Measurements from ENCODE around the gene CCM2L.

The CCM2L gene

DNA sequence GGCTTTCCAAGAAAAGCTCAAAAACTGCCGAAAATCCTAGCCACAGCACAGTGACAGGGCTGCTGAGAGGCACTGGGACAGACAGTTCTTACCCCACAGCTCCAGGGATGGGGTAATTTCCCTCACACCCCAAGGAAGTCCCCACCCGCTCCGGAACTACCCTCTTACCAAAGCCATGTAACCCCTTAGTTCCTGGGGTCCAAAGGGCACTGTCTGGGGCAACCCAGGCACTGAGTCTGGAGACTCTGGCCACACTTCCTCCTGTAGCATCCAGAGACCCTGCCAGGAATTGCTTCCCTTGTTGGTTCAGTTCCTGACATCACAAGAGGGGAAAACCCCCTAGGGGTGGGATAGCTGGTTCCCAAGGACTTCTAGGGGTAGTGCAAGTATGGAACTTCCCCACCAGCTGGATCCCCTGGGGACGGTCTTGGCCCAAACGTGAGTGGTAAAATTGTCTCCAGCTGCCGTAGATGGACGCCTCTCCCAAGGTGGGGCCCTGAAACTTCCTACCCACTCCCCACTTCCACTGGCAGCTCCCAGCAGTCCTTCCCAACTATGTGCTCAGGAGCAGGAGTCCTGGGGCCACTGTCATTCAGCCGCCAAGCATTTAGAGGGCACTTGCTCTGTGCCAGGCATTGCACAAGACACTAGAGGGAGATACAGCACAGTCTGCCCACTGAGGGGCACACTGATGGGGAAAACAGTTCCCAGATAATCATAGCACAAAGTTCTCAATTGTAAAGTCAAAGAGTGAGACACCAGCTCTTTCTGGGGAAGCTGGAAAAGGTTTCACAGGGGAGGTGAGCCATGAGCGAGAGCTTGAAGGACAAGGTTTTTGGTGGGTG lies 24.6 kb downstream of the CCM2L start:
- TF ChIP-seq TAF1 (IDR thresholded peaks at IDR 0.05; ENCODE audit: low read depth, low read length) (no peak), POLR2A (IDR thresholded peaks at IDR 0.05; ENCODE audit: low read depth, low read length) (no peak), SPI1 (IDR thresholded peaks at IDR 0.05; ENCODE audit: low read depth, low read length) (no peak), POU2F2 (IDR thresholded peaks at IDR 0.05; ENCODE audit: low read depth, low read length) (no peak), PAX5 (IDR thresholded peaks at IDR 0.05; ENCODE audit: insufficient read depth, low read length, severe bottlenecking) (no peak), POLR2AphosphoS5 (IDR thresholded peaks at IDR 0.05; ENCODE audit: low read depth, low read length) (no peak)
- DNase-seq (ENCODE audit: insufficient read length, low spot score) (no peak), FAIRE-seq (peak; percentile 56)

DNA sequence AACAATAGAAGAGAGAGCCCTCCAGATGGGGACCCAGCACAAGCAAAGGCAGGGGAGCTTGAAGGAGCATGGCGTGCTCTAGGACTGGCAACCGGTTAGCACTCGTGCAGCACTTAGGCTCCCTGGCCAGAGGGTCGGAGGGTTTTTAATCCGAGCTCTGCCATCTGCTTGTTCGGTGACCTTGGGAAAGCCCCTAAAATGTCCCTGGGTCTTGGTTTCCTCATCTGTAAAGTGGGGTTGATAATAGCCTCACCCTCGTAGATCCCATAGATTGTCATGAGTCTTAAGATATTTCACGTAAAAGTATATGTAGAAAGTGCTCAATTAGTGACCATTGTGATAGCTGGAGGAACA lies 25.2 kb downstream of the CCM2L start:
- TF ChIP-seq POLR2AphosphoS5 (IDR thresholded peaks at IDR 0.05; ENCODE audit: low read depth, low read length): no peak
- TF ChIP-seq PAX5 (IDR thresholded peaks at IDR 0.05; ENCODE audit: insufficient read depth, low read length, severe bottlenecking): no peak
- TF ChIP-seq POU2F2 (IDR thresholded peaks at IDR 0.05; ENCODE audit: low read depth, low read length): no peak
- no peak for TF ChIP-seq POLR2A (IDR thresholded peaks at IDR 0.05; ENCODE audit: low read depth, low read length)
- TF ChIP-seq TAF1 (IDR thresholded peaks at IDR 0.05; ENCODE audit: low read depth, low read length): no peak
- no peak for TF ChIP-seq SPI1 (IDR thresholded peaks at IDR 0.05; ENCODE audit: low read depth, low read length)
- FAIRE-seq: no peak
- no peak for DNase-seq (ENCODE audit: insufficient read length, low spot score)

GRCh38 chr20:32036252-32036651 lies 26.0 kb downstream of the CCM2L start:
- no peak for FAIRE-seq
- TF ChIP-seq POLR2A (IDR thresholded peaks at IDR 0.05; ENCODE audit: low read depth, low read length): no peak
- TF ChIP-seq POLR2AphosphoS5 (IDR thresholded peaks at IDR 0.05; ENCODE audit: low read depth, low read length): no peak
- DNase-seq (ENCODE audit: insufficient read length, low spot score): no peak

GRCh38 chr20:32036716-32037485 lies 26.7 kb downstream of the CCM2L start:
- FAIRE-seq (no peak), DNase-seq (ENCODE audit: insufficient read length, low spot score) (no peak)
- TF ChIP-seq TAF1 (IDR thresholded peaks at IDR 0.05; ENCODE audit: low read depth, low read length): no peak
- TF ChIP-seq POU2F2 (IDR thresholded peaks at IDR 0.05; ENCODE audit: low read depth, low read length): no peak
- no peak for TF ChIP-seq POLR2A (IDR thresholded peaks at IDR 0.05; ENCODE audit: low read depth, low read length)
- no peak for TF ChIP-seq PAX5 (IDR thresholded peaks at IDR 0.05; ENCODE audit: insufficient read depth, low read length, severe bottlenecking)
- no peak for TF ChIP-seq POLR2AphosphoS5 (IDR thresholded peaks at IDR 0.05; ENCODE audit: low read depth, low read length)
- TF ChIP-seq SPI1 (IDR thresholded peaks at IDR 0.05; ENCODE audit: low read depth, low read length): no peak

- DNase-seq (ENCODE audit: insufficient read length, low spot score) (no peak), FAIRE-seq (no peak)
- TF ChIP-seq PAX5 (IDR thresholded peaks at IDR 0.05; ENCODE audit: insufficient read depth, low read length, severe bottlenecking): no peak
- TF ChIP-seq TAF1 (IDR thresholded peaks at IDR 0.05; ENCODE audit: low read depth, low read length): no peak
Measured at GRCh38 chr20:32037929-32038328, 27.7 kb downstream of the CCM2L start.

- DNase-seq (ENCODE audit: insufficient read length, low spot score): no peak
- TF ChIP-seq POLR2AphosphoS5 (IDR thresholded peaks at IDR 0.05; ENCODE audit: low read depth, low read length) (no peak), POLR2A (IDR thresholded peaks at IDR 0.05; ENCODE audit: low read depth, low read length) (no peak), TAF1 (IDR thresholded peaks at IDR 0.05; ENCODE audit: low read depth, low read length) (no peak), SPI1 (IDR thresholded peaks at IDR 0.05; ENCODE audit: low read depth, low read length) (peak; percentile 96), PAX5 (IDR thresholded peaks at IDR 0.05; ENCODE audit: insufficient read depth, low read length, severe bottlenecking) (no peak), POU2F2 (IDR thresholded peaks at IDR 0.05; ENCODE audit: low read depth, low read length) (no peak)
- FAIRE-seq: peak; percentile 47
Measured at GRCh38 chr20:32040142-32040953, 30.1 kb downstream of the CCM2L start.

- no peak for FAIRE-seq
- TF ChIP-seq POLR2AphosphoS5 (IDR thresholded peaks at IDR 0.05; ENCODE audit: low read depth, low read length) (no peak), SPI1 (IDR thresholded peaks at IDR 0.05; ENCODE audit: low read depth, low read length) (no peak), PAX5 (IDR thresholded peaks at IDR 0.05; ENCODE audit: insufficient read depth, low read length, severe bottlenecking) (no peak), POLR2A (IDR thresholded peaks at IDR 0.05; ENCODE audit: low read depth, low read length) (no peak), TAF1 (IDR thresholded peaks at IDR 0.05; ENCODE audit: low read depth, low read length) (no peak), POU2F2 (IDR thresholded peaks at IDR 0.05; ENCODE audit: low read depth, low read length) (no peak)
Measured at GRCh38 chr20:32045999-32046398, 35.8 kb downstream of the CCM2L start.

DNA sequence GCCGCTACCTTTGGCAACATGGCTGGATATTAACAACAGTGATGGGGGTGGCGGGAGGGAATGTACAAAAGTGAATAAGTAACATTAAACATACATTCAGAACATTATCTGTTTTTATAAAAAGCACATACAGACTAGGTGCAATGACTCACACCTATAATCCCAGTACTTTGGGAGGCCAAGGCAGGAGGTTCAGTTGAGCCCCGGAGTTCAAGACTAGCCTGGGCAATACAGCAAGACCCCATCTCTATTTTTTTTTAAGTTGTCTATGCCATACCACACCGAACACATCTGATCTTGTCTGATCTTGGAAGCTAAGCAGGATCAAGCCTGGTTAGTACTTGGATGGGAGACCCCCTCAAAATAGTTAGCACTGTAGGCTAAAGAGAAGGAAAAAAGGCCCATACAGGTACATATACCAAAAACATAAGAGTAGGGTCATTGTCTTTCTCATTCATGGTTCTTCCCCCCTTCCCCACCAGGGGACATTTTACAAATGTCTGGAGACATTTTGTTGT lies 40.1 kb downstream of the CCM2L start:
- TF ChIP-seq PAX5 (IDR thresholded peaks at IDR 0.05; ENCODE audit: insufficient read depth, low read length, severe bottlenecking) (no peak), POLR2AphosphoS5 (IDR thresholded peaks at IDR 0.05; ENCODE audit: low read depth, low read length) (no peak), TAF1 (IDR thresholded peaks at IDR 0.05; ENCODE audit: low read depth, low read length) (no peak), POU2F2 (IDR thresholded peaks at IDR 0.05; ENCODE audit: low read depth, low read length) (no peak)
- no peak for FAIRE-seq

More at GRCh38 chr20:32045999-32046398, 35.8 kb downstream of the CCM2L start:
- no peak for DNase-seq (ENCODE audit: insufficient read length, low spot score)

More for the DNA sequence above, 40.1 kb downstream of the CCM2L start:
- no peak for DNase-seq (ENCODE audit: insufficient read length, low spot score)
